NCI-H748 treated with DMSO at 0.1 percent for 48 hours (cell line): ENCODE results near the gene AMPH.
"Not testable (repeated sequence)": the region's sequence is repeated elsewhere in the genome, so short reads cannot be mapped to it uniquely, and the experiment has no call there.

Experiments
- DNase-seq: peaks from one replicate; lab custom pipeline; 2025; lab: John Stamatoyannopoulos, UW

Gene AMPH

DNA sequence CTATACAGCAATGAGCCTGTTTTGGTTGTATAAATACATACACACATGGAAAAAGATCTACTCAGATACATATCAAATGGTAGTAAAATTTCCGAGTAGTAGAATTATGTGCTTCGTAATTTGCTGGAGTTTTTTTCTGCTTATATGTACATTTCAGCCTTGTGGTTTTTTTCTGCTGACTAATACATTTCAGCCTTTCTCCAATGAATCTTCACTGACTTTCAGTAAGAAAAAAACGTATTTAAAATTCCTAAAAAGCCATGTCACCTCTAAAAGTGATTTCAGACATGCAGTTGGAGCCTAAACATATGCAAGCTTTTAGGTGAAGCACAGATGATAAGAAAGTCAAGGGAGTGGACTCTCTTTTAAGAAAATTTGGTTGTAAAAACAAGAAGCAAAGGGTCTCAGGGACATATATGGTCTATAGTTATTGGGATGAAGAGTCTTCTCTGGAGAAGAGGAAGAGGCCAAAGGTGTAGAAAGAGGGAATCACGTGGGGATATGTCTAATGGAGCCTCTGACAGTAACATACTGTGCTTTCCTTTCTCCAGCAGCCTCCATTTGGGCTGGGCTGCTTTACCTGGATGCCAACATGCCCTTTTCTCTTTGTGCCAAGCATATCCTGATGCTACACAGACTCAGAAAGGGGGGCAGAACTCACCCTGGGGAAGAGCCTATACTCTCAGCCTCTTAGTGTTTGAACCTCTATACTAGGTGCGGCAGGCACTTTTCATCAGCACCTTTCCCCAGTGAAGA lies 2.4 kb downstream of the AMPH start:
- DNase-seq: no peak

- DNase-seq: no peak
Measured at GRCh38 chr7:38625866-38626265, 5.3 kb downstream of the AMPH start.

- DNase-seq: no peak
Measured at GRCh38 chr7:38615665-38616064, 15.5 kb downstream of the AMPH start.

DNA sequence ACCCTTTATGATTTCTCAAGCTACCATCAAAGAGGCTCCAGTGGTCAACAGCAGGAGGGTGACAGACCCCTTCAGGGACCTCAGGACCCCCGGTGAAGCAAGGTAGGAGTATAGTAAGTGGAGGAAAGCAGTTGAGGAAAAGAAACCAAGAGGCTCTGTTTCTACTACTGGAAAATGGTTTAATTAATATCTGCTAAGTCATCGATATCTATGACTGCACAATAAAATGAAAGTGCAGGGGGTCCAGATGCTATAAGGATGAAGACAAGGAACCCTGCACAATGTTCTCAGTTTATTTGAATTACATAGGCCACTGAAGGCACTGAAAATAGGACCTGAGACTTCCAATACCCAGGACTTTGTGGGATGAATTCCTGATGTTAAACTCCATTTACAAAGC lies 23.7 kb downstream of the AMPH start:
- no peak for DNase-seq

DNA sequence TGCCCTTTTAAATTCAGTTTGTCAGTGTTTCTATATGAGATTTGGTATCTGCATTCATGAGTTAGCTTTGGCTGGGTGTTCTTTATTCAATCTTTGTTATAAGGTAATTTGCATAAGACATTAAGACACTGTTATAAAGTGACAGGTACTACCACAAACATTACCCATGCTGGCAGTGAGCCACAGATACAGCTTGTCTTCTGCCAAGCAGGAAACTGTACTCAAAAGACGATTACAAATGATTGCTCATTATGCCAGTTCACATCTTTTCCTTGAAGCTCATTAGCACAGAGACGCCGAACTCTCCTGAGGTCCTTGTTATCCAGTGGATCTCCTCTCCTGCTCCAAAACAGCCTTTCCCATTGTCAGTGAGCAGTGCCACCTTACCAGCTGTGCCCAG lies 30.4 kb downstream of the AMPH start:
- DNase-seq: no peak

DNA sequence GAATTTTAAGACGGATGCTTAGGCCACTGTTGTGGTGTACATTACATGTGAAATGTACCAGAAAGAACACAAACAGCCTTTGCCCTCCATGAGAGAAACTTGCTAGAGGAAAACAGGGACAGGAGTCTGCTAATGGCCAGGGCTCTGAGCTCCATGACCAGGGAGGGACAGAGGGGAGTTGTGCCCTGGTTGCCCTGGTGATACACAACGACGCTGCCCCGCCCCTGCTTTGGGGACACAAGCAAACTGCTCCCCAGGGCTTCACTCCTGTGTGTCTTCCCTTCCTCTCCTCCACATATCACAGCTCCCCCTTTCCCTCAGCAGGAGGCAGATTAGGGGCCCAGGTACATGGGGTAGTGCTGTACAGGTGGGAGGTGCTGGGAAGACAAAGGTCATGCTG lies 36.2 kb downstream of the AMPH start:
- DNase-seq: peak; percentile 13

DNA sequence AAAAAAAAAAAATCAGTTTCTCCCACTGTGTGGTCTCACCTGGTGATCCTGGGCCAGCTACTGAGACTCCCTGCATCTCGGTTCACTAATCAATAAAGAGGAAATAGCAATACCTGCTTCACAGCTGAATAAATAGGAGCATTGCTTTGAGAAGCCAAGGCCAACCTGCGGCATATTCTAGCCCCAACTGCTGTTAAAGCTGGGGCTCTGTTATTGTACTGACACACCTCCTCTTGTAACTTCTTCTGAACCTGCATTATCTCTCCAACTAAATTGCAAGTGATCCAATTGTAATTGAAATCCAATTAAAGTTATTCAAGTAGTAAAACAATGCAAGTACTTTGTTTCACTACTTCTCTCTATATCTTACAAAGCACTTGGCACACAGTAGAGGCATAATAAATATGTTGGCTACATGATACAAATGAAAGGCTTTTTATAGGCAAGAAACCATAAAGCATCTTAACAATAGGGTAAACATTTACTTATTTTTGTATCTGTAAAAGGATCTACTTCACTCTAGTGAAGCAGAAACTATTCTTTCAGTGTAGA lies 38.4 kb downstream of the AMPH start:
- no peak for DNase-seq

- no peak for DNase-seq
Measured at GRCh38 chr7:38585572-38586354, 45.4 kb downstream of the AMPH start.

- DNase-seq: no peak
Measured at GRCh38 chr7:38584443-38585210, 46.5 kb downstream of the AMPH start.

- DNase-seq: no peak
Measured at GRCh38 chr7:38580485-38580884, 50.7 kb downstream of the AMPH start.

- DNase-seq: no peak
Measured at GRCh38 chr7:38574086-38574485, 57.1 kb downstream of the AMPH start.

DNA sequence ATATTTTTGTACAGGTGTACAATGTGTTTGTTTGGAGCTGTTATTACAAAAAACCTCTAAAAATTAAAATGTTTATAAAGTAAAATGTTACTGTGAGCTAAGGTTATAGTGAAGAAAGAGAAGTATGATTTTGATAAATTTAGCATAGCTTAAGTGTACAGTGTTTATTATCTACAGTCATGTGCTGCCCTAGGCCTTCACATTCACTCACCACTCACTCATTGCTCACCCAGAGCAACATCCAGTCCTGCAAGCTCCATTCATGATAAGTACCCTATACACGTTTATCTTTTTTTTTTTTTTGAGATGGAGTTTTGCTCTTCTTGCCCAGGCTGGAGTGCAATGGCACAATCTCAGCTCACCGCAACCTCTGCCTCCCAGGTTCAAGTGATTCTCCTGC lies 59.6 kb downstream of the AMPH start:
- not testable (repeated sequence) for DNase-seq

DNA sequence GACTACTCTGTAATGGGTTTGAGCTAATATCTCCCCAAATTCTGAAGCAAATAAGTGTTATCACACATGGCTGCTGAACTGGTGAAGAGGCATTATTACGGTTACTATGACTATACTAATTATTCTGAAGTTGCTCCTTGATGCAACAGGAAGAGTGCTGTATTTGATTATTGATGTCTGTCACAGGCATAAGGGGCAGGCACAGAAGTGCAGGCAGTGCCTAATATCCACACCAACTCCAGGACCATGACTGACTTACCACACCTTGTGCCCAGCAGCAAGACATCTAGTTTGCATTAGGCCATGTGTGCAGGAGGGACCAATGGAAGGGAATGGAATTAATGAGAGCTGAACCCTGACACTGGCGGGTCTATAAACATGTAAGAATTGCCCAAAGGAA lies 62.7 kb downstream of the AMPH start:
- DNase-seq: no peak

DNA sequence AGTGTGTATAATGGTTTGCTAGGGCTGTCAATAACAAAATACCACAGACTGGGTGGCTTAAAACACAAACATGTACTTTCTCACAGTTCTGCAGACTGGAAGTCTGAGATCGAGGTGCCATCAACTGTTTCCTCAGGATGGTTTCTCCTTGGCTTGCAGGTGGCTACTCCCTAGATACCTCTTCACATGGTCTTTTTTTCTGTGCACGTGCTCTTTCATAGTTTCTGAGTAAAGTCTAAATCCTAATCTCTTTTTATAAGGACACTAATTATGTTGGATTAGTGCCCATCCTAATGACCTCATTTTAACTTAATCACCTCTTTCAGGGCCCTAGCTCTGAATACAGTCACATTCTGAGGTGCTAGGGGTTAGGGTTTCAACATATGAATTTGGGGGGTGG lies 65.9 kb downstream of the AMPH start:
- no peak for DNase-seq

GRCh38 chr7:38563741-38564140 lies 67.4 kb downstream of the AMPH start:
- no peak for DNase-seq

DNA sequence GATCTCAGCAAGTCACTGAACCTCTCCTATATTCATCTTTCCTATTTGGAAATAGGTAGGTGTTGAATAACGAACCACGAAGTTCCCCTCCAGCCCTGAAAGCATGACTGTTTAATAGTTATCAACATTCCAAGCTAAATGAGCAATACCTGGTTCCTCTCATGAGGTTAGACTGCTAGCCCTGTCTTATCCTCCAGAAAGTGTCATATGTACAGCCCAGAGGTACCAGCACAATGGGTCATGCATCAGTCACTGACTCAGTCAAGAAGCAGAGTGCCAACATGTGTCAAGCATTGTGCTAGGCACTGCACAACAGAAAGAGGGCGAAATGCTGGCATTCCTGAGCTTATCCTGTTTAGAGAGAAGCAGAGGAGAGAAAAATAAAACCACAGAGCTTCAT lies 70.0 kb downstream of the AMPH start:
- no peak for DNase-seq

DNA sequence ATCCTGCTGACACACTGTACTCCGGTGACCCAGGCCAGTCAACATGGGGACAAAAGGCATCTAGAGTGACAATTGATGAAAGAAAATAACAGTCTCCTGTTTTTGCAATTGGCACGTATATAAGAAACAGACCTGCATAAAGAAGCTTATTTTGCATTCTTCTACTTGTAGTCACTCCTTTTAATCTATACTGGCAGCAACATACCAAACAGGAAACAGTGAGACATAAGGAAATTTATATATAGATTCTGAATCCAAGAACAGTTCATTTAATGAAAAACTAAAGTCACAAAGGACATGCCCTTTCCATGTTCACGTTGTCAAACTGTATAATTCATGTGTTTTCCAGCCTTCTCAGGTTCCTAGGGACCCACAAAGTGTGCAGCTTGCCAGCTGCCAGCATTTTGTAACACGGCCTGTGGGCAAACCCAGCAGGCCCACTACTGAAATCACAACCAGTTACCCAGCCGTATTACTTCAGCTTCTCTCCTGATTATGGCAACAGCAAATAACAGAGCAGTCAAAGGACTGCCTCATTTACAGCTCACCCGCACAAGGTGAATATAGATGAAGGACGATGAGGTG lies 72.3 kb downstream of the AMPH start:
- no peak for DNase-seq

DNA sequence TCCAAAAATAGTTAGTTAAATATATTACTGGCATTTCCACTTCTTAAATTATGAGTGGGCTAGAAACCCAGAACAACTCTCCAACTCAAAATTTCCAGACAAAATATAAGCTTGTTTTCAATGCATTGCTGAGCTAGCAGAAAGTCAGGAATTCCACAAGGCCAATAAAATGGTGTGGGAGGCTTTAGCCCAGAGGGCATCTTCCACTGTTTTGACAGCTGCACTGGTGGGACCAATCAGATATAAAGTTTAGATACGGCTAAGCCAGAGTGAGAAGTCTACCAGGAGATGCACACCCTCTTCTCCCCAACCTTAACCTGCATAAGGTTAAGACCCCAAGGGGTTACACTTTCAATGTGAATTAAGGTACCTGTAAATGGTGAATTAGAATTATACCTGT lies 76.6 kb downstream of the AMPH start:
- no peak for DNase-seq

DNA sequence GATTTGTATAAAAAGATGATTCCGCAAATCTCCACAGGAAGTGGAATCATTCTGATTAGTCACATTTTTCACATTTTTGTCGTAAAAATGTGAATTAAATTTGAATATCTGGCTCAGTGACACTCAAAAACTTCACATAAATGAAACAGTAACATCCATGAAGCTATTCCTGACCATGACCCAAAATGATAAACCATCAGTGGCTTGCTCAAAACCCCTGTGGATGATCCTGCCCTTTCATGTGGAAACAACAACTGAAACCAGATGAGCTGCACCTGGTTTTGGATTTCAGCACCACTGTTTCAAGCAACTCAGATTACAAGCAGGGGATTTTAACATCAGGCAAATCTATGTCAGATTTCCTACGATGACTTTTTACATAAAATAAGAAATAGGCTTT lies 80.3 kb downstream of the AMPH start:
- no peak for DNase-seq

DNA sequence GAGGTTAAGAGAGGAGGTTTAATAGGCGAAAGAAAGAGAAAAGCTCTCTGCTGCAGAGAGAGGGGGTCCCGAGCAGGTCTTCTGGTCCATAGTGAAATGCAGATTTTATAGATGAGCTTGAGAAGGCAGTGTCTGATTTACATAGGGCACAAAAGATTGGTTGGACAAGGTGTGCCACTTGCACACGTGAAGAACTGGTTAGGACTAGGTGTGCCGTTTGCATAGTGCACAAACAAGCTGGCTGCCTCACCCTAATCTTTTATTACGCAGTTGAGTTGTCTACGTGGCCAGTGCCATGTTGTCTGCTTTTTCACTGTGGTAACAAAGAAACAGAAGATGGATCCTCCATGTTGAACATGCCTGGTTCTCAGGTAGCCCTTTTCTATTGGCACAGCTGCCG lies 82.6 kb downstream of the AMPH start:
- DNase-seq: peak; percentile 29

DNA sequence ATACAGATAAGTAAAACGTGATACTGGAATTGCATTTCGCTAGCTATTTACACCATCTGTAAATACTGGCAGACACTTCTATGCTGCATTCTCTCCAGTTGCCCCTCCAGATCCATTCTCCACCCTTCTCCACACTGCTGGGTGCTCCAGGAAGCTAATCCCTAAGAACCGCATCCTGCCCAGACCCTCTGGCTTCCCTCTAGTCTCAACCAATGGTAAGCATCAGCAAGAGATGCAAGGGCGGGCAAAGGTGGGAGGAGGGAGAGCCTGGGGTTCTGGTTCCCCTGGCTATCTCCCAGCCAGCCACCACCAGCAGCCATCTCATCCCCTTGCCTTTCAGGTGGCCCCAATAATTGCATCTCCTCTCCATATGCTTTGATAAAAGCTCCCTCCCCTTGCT lies 84.4 kb downstream of the AMPH start:
- no peak for DNase-seq

DNA sequence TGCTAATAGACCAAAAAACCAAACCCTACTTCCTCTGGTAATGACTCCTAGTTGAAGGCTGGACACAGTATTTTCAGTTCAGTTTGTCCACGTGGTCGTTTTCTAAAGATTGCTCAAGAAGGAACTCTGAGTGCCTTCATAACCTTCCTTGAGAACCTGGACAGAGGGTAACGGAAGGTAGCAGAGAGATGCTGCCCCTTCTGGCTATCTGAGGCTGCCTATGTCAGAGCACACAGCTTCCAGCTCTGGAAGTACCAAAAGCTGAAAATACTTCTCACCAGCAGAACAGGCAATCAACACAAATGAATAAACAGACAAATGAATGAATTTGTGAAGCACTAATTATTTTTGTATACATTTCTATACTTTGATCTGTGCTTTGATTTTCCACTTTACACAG lies 85.2 kb downstream of the AMPH start:
- no peak for DNase-seq
